Left forelimb (tissue), 1 donor: Measurements from ENCODE around the gene SNRNP70.
"Not testable (repeated sequence)": the region's sequence is repeated elsewhere in the genome, so short reads cannot be mapped to it uniquely, and the experiment has no call there.

ENCODE experiments used
- DNase-seq: peaks from one replicate; pipeline ENCODE4 v3.0.0-alpha.2; 2018; ENCODE audit warnings: low spot score

SNRNP70 gene

DNA sequence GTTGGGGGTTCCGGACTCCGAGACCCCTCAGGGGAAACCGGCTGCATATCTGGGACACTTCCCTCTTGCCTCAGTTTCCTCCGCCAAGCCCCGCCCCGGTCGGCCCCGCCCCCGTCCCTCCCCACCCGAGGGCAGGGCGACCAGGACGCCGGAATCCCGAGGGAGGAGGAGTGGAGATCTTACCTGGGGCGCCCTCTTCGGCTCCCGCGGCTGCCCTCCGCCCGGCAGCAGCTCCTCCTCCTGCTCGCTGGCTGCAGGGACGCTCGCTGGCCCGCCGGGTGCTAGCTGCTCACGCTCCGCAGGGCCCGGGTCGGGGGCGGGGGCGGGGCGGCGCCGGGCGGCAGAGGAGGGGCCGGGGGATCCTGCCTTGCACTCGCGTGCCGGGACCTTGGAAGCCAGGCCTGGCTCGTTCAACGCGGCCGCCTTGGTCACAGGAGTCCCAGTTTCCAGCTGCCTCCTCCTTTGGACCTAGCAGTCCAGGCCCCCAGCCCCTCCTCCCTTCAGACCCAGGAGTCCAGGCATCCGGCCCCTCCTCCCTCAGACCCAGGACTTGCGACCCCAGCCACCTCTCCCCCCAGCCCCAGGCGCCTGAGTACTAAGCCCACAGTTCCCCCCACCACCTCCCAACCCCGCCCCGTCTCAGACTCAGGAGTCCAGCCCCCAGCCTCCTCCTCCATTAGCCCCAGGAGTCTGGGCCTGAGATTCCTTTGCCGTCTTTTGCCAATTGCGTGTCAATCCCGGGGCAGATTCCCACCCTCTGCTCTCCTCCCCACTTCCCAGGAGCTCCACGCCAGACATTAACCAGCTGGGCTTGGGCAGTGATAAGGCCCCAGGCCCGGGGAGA lies 20.3 kb upstream of the SNRNP70 start, which contains the start of gene NTF4:
TSS of gene NTF4 (minus strand) at position 51 of the 844 bp plus-strand sequence. CDS start 2,821 bp downstream, outside the sequence.
- no peak for DNase-seq

DNA sequence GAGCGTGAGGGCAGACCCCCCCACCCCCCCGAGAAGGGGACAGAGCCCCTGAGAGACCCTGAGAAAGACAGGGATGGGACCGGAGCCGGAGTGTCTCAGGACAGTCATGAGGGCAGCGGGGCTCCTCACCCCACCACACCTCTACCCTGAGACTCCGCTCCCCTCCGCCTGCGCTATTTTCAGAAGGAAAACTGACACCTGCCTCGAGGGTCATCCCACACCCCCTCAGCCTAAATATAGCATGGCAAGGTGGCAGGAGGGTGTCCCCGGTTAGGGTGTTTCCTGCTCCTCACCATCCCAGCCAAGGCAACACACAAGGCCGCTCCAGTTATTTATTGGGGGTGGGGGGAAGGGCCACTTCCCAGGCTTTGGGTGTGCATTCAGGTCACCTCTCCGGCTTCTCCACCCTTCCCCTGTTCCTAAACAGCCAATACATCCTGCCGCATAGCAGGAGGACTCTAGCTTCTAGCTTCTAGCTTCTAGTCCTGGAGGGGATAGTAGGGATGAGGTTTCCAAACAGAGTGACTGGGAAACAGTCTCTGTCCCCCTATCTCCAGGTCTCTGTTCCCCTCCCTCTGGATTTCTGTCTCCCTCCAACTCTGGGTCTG lies 19.2 kb upstream of the SNRNP70 start:
- no peak for DNase-seq

DNA sequence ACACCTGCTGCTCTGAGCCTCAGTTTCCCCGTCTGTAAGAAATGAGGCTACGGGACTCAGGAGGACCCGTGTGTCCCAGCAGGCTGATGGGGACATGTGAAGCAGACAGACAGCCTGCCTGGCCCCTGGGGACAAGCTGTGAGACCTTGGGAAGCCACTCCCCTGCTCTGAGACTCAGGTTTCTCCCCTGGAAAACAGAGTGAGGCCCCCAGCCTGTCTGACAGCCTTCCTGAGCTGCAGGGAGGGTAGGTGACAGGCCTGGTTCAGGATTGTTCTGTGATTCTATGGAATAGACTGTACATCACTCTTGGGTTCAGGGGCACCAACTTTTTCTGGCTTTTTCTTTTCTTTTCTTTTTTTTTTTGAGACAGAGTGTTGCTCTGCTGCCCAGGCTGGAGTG lies 17.7 kb upstream of the SNRNP70 start:
- DNase-seq, result no peak

DNA sequence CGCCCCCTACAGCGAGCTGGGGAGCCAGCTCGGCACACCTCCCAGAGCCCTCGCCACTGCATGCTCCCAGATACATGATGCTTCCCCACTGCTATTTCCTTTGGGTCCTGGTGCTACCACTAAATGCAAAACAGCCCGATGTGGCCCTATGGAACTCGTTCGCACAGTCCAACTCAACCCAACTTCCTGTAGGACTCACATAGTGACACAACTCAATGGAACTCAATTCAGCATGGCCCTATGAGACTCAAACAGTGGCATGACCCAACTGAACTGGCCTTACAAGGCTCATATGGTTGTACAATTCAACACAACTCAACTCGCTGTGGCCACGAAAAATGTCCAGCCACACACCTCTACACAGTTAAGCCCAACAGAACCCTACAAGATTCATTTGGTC lies 16.2 kb upstream of the SNRNP70 start:
- DNase-seq, result no peak

DNA sequence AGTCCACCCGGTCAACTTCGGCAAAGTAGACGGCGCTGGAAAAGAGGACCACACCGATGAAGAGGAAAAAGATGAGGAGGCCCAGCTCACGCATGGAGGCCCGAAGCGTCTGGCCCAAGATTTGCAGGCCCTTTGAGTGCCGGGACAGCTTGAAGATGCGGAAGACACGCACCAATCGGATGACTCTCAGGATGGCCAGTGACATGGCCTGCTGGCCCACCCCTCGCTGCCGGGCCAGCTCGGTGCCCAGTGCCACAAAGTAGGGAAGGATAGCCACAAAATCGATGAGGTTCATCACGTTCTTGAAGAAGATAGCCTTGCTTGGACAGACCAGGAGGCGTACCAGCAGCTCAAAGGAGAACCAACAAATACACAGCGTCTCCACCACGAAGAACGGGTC lies 14.8 kb upstream of the SNRNP70 start:
- no peak for DNase-seq

DNA sequence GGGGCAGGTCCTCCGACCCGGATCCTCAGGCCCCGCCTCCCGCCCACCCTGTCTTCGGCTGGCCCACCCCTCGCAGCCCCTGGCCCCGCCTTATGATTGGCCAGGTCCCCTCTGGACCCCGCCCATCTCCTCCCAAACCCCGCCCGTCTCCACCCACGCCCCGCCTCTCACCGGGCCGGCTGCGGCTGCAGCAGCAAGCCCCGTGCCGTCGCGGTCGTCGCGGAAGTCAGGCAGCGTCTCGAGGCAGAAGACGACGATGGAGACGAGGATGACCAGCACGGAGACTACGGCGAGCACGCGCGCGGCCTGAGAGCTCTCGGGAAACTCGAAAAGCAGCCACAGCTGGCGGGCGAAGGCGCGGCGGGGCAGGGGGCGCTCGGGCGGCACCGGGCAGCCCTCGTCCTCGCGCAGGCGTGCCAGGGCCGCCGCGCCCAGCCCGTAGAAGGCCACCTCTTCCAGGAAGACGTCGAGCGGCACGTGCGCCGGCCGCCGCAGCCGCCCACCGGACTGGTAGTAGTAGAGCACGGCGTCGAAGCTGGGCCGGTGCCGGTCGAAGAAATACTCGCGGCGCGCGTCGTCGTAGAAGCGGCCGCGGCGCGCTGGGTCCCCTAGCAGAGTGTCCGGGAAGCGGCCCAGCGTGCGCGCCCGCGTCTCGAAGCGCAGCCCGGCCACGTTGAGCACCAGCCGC lies 13.2 kb upstream of the SNRNP70 start:
- DNase-seq, result no peak

DNA sequence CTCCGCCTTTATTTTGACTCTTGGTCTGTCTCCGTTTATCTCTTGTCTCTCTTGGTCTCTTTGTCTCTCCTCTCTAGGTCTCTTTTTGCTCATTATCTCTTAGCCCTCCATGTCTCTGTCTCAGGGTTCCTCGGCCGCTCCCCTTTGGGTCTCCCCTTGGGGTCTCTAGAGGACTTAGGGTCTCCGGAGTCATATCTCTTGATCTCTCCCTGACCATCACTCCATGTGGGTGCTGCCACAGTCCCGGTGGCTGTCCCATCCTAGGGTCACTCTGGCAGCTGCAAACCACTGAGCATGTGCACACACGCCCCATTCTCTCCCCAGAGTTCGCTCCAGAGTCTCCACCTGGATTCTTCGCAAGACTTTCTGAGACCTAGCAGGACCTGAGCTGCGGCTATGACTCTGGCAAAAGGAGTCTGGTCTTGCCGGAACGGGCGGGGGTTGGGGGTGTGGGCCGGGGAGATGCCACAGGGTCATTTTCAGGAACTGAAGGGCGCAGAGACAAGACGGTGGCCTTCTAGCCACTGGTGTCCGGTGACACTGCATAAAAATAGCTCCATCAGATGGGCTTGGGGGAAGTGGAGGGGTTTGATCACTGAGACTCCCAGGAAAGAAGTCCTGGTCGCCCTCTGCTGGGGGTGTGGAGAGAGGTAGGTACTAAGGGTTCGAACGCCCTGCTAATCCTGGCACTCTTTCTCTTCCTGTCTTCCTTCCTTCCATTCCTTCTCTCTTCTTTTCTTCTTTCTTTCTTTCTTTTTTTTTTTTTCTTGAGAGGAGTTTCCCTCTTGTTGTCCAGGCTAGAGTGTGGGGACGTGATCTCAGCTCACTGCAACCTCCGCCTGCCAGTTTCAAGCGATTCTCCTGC lies 11.5 kb upstream of the SNRNP70 start:
- no peak for DNase-seq

DNA sequence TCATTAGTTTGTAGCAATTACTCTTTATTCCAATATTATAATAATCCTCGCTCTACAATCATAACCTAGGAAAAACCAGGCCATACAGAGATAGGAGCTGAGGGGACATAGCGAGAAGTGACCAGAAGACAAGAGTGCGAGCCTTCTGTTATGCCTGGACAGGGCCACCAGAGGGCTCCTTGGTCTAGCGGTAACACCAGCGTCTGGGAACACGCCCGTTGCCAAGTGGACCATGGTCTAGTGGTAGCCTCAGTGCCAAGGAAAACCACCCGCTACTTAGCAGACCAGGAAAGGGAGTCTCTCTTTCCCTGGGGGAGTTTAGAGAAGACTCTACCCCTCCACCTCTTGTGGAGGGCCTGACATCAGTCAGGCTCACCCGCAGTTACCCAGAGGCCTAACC lies 10.4 kb upstream of the SNRNP70 start:
- DNase-seq, result not testable (repeated sequence)

DNA sequence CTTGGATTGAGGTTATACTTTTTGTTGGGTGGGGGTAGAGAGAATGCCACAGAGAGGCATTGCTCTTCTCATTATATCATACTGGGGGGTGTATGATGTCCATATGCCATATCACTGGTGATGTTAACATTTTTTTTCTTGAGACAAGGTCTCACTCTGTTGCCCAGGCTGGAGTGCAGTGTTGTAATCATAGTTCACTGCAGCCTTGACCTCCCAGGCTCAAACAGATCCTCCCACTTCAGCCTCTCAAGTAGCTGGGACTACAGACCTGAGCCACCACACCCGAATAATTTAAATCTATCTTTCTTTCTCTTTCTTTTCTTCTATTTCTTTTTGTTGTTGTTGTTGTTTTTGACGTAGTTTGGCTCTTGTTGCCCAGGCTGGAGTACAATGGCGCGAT lies 4.9 kb upstream of the SNRNP70 start:
- DNase-seq, result no peak

DNA sequence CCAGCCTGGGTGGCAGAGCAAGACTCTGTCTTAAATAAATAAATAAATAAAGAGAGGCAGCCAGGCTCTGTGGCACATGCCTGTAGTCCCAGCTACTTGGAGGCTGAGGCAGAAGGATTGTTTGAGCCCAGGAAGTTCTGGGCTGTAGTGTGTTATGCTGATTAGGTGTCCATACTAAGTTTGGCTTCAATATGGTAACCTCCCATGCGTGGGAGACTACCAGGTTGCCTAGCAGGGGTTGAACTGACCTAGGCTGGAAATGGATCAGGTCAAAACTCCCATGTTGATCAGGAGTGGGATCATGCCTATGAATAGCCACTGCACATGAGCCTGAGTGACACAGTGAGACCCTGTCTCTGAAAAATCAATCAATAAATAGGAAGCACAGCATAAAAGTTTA lies 4.0 kb upstream of the SNRNP70 start:
- no peak for DNase-seq

DNA sequence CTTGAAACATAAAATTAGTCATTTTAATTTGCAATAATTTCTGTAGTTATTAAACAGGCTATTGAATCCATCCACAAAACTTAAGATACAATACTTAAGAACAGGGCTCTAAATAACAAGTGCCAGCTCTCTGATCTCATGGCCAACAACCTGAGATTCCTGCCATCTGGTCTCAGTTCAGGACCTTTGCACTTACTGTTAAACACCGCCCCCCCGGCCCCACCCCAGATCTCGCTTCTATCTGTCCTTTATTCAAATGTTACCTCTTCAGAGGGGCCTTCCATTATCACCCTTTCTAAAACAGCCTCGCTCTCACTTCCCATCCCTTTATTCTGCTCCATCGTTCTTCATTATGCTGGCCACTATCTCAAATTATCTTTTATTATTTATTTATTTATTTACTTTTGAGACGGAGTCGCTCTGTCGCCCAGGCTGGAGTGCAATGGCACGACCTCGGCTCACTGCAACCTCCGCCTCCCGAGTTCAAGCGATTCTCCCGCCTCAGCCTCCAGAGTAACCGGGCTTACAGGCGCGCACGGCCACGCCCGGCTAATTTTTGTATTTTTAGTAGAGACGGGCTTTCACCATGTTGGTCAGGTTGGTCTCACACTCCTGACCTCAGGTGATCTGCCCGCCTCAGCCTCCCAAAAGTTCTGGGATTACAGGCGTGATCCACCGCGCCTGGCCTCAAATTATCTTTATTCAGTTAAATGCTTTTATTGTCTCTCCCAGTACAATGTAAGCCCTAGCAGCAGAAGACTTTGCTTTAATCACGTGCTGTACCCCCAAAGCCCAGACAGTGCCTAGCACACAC lies 838 bp upstream of the SNRNP70 start:
- no peak for DNase-seq

DNA sequence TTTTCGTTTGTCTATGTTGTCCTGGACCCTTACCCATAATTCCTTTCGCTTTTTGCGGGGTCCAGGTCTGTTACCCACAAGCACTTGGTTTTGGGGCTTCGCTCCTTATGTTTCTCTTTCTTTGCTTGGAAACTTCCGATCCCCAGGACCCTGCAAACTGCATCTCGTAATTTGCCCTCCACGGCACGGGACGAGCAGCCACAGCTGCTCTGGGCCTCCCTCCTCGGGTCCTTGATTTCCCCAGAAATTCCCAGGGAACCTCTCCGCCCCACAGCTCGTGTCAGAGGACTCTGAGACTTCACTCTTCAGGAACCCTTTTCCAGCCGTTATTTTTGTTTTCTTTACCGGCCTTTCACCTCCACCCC lies 599 bp downstream of the SNRNP70 start:
- no peak for DNase-seq

DNA sequence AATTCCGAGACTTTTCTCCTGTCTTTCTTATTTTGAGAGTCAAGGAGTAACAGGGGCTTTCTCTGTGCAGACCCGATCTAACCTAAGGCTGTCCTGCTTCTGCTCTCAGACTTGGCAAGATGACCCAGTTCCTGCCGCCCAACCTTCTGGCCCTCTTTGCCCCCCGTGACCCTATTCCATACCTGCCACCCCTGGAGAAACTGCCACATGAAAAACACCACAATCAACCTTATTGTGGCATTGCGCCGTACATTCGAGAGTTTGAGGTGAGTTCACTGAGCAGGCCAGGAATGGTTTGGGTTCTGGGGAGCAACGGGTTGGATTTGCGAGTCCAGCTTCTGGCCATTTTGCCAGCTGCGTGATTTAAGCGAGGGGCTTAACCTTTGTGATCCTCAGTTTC lies 1.0 kb downstream of the SNRNP70 start:
- no peak for DNase-seq

DNA sequence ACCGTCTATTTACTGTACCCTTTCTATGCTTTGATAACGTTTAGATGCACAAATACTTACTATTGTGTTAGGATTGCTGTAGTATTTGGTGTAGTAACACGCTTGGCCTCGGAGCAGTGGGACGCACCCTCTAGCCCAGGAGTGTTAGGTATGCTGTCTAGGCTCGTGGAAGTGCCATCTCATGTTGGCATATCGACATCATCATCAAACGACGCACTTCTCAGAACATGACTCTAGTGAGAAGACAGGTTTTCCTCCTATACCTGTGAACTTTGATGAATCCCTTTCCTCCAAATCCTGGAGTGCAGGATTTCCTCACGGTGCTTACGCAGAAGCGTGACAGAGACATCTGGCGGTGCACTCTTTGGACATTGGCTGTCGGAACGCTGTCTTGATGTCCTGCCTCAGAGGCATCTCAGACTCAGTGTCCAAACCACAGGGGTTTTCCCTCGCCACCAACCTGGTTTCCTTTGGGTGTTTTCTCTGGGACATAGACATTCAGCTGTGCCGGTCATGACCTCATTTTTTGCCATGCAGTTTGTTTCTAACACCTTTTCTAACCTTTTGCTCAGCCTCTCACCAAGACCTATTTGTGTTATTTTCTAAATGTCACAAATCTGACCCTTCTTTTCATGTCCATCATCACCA lies 6.3 kb downstream of the SNRNP70 start:
- DNase-seq, result no peak

DNA sequence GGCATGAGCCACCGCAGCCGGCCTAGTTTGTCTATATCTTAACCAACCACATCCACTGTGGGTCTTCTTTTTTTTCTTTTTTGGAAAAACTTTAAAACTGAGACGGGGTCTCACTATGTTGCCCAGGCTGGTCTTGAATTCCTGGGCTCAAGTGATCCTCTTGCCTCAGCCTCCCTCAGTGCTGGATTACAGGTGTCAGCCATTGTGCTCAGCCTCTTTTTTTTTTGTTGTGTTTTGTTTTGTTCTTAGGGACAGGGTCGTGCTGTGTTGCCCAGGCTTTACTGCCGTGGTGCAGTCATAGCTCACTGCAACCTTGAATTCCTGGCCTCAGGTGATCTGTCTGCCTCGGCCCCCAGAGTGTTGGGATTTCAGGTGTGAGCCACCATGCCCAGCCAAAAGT lies 7.4 kb downstream of the SNRNP70 start:
- DNase-seq, result no peak

DNA sequence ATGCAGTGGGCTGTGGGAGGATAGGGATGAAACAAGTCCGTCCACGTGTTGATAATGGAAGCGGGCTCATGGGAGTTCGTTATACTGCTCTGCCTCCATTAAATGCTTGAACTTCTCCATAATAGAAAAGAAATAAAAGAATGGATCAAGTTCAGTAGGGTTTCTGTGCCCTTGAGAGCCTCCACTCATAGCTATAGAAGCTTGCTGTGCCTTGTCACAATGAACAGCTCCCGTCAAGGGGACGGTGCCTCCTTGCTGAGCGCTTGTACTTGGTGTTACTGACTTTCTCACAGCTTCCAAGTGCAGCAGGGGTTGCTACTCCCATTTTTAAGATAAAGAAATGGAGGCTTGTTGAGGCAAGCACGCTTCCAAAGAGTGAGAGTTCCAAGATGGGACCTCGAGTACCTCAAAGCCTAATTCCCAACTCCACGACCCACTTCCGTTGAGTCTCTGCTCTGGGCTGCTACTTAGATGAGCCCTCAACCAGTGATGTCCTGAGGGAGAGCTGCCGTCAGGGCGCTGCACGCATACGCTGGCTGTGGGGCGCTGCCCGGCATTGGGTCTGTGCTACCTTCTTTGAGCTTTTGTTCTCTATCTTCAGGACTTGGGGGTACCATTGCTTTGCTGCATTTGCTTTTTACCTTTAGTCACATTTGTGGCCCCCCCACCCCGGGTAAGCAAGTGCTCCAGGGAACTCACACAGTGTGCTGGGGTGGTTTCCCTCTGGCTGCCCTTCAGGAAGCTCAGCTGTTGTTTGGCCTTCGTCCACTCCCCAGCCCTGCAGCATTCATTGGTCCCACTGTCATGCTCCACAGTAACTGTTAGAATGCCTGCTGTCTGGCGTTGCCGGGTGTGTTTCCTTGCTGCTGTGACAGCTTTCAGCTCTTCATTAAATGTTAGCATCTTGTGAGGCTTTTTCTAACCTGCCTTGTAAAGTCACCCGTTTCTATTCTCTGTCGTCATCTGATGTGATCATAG lies 9.5 kb downstream of the SNRNP70 start:
- DNase-seq, result no peak

DNA sequence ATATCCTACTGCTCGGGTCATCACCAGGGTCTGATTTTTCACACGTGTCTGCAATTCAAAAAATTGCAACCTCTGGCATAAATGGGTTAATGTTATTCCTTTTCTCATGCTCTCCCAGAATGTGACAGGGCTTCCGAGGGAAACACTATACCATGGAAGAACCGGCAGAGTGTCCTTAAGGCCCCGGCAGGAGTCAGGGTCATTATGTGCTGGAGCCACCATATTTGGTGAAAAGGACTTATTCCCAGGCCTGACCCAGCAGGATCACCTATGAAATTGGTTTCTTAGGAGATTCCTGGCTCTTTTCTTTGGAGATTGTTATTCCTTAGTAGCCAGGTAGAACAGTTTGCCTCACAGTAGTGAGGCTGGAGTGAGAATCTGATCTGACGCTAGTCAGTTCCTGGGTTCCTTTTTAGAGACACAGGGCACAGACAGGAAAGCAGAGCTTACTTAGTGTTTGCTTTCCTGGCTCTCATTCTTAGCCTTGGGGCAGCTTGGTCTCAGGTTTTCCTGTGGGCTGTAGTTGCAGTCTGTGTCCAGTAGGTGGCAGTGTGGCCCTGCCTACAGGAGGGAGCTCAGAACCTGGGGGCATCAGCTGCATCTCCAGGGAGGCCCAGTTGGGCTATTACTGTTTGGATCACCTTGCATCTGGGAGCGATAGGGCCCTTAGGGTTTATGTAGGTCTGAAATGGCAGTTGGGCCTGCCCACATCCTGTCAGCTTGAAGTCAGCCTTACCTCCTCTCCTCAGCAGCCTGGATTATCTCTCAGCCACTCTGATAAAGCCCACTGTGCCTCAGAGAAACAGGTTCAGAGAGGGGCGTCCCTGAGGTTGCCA lies 12.4 kb downstream of the SNRNP70 start:
- no peak for DNase-seq

DNA sequence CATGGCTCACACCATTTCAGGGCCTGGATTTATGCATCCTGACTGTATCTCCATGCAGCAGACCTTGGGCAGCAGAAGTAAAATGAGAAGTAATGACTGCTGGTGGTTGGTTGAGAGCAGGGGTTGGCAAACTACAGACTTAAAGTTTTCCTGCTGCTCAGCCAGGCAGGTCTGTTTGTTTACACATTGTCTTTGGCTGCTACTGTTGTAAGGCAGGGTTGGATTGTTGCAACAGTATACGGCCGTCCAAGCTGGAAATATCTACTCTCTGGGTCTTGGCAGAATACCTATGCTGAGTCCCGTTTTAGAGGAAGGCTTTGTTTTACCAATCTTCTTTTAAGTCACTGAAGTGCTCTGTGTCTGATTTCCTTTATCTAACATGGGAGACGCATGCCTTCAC lies 13.5 kb downstream of the SNRNP70 start:
- no peak for DNase-seq

DNA sequence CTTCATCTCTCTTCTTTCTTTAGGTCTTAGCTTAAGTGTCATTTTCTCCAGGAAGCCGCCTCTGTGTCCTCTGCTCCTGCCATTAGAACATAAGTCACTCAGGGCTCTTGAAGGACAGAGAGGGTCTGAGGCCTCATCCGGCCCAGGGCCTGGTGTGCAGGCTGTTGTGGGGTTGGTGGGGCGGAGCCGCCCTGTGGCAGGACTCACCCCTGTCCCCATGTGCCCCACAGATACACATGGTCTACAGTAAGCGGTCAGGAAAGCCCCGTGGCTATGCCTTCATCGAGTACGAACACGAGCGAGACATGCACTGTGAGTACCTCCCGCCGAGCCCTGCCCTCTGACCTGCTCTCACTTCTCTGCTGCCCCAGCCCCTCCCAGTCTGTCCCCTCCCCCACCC lies 15.9 kb downstream of the SNRNP70 start:
- no peak for DNase-seq
